AG09309 (cell line): ENCODE data around the gene SHC1.

Source experiments
- DNase-seq: peaks from one replicate; pipeline ENCODE4 v3.0.0-alpha.2; 2010; ENCODE audit warnings: low read depth
- H3K4me3 ChIP-seq: 2 replicates; pipeline ENCODE4 v1.5.1; 2011; ENCODE audit warnings: mild to moderate bottlenecking, low read depth, low read length, moderate library complexity; ENCODE audit not compliant: control insufficient read depth
- CTCF ChIP-seq: IDR thresholded peaks from 2 replicates; pipeline ENCODE4 v1.5.1; 2011; ENCODE audit warnings: mild to moderate bottlenecking, low read depth, low read length, inconsistent platforms; ENCODE audit not compliant: insufficient read depth, control insufficient read depth; ENCODE audit errors: missing control alignments

The SHC1 gene

GRCh38 chr1:154945160-154945961 is 25.2 kb downstream of the SHC1 start:
- DNase-seq: no peak
- no peak overlapping the region for H3K4me3 ChIP-seq
- TF ChIP-seq CTCF: no peak

DNA sequence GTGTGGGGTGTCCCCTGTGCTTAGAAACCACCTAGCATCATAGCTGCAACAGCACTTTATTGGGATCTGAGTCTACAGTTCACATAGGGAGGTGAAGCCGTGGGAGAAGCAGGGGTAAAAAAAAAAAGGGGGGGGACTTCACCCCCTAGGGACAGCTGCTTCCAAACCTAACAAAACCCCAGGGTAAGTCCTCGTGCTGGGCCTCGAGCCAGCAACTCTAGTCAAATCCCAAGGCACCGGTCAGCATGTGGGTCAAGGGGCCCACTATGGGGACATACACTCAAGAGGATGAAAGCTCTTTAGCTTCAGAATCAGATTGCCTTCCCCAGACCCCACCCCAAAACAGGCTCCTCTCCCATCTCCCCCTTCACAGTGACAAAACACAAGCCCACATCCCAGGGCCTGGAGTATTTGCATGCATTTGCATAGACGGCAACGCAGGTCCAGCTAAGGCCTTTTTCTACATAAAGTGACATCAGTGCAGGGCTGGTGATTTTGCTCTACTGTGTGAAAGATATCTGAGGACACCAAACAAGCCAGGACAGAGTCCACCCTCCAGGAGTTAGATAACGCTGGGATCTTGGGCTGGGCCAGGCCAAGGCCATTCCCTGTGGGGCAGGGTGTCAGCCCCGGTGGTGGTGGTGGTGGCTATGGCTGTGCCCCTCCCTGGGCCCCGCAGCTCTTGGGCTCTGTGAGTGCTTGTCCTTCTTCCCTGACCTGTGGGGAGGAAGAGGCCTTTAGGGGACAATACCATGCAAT is 26.0 kb downstream of the SHC1 start:
- no peak for DNase-seq
- H3K4me3 ChIP-seq: no peak overlapping the region
- TF ChIP-seq CTCF: no peak

DNA sequence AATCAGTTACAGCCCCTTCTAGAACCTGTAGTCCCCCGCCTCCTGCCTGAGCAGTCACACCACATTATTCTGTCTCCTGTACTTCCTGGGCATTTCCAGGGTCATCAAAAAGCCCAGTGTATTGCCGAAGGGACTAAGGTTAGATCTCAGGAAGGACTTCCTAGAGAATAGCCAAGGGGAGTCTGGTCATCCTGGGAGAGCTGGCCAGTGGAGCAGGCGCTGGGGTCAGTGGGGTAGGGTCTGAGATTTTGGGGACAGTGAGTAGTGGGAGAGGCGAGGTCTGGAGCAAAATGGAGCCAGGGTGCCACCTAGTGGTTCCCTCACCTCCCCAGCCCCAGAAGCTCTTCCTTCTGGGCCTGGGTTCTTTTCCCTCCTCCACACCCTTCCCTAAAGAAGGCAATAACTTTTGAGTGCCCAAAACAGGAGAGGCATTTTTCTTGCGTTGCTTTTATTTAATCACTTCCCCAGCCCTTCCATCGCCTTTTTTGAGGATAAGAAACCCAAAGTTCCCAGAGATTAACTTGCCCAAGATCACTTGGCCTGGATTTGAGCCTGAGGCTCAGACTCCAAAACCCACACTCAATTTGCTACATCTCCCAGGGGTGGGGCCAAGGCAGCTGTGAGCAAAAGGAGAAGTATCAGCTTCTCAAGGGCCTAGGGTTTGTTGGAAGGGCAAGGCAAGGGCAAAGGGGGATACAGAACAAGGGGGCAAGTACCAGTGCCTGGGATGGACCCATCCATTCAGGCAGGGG is 26.7 kb downstream of the SHC1 start:
- peak; percentile 83 for TF ChIP-seq CTCF
- no peak overlapping the region for H3K4me3 ChIP-seq
- no peak for DNase-seq

GRCh38 chr1:154941333-154942013 is 29.1 kb downstream of the SHC1 start:
- TF ChIP-seq CTCF: no peak
- DNase-seq: no peak
- no peak overlapping the region for H3K4me3 ChIP-seq

- no peak for DNase-seq
- no peak overlapping the region for H3K4me3 ChIP-seq
- no peak for TF ChIP-seq CTCF
These were observed 29.8 kb downstream of the SHC1 start for GRCh38 chr1:154940651-154941194.

GRCh38 chr1:154940213-154940560 is 30.4 kb downstream of the SHC1 start:
- no peak for DNase-seq
- TF ChIP-seq CTCF: no peak
- no peak overlapping the region for H3K4me3 ChIP-seq
